MM.1S (cell line): ENCODE results near the gene ERCC2.

Source experiments
- DNase-seq: peaks from one replicate; pipeline ENCODE4 v3.0.0-alpha.2; 2015
- H2AFZ ChIP-seq: fragments of 300-600 bp; sonication (generic); 2 replicates; pipeline ENCODE4 v1.6.0; 2016; ENCODE audit warnings: antibody characterized with exemption, low read length
- H3F3A ChIP-seq: fragments of 300-600 bp; sonication (generic); 2 replicates; pipeline ENCODE4 v1.6.1; 2016; ENCODE audit warnings: mild to moderate bottlenecking, antibody characterized with exemption, low read length, moderate library complexity, mixed read lengths; ENCODE audit not compliant: insufficient read depth
- H3K27ac ChIP-seq: fragments of 300-600 bp; sonication (generic); 2 replicates; pipeline ENCODE4 v1.5.1; 2016; ENCODE audit warnings: mild to moderate bottlenecking, low read length
- H3K27me3 ChIP-seq: fragments of 300-600 bp; sonication (generic); replicated peaks from 2 replicates; pipeline ENCODE4 v1.6.0; 2016; ENCODE audit warnings: low read length; ENCODE audit not compliant: insufficient read depth
- H3K36me3 ChIP-seq: fragments of 300-600 bp; sonication (generic); replicated peaks from 2 replicates; pipeline ENCODE4 v1.6.1; 2016; ENCODE audit warnings: mild to moderate bottlenecking, low read length, mixed read lengths; ENCODE audit not compliant: insufficient read depth
- H3K4me1 ChIP-seq: fragments of 300-600 bp; sonication (generic); 2 replicates; pipeline ENCODE4 v1.6.1; 2016; ENCODE audit warnings: low read length, mixed read lengths
- H3K4me2 ChIP-seq: fragments of 300-600 bp; sonication (generic); 2 replicates; pipeline ENCODE4 v1.6.0; 2016; ENCODE audit warnings: low read depth, low read length
- H3K4me3 ChIP-seq: fragments of 300-600 bp; sonication (generic); 2 replicates; pipeline ENCODE4 v1.5.1; 2016; ENCODE audit warnings: low read length, mixed read lengths
- H3K79me2 ChIP-seq: fragments of 300-600 bp; sonication (generic); 2 replicates; pipeline ENCODE4 v1.6.1; 2016; ENCODE audit warnings: mixed run types, low read length, mixed read lengths
- H3K9ac ChIP-seq: fragments of 300-600 bp; sonication (generic); 2 replicates; pipeline ENCODE4 v1.6.1; 2016; ENCODE audit warnings: low read length, mixed read lengths
- H3K9me2 ChIP-seq: fragments of 300-600 bp; sonication (generic); replicated peaks from 2 replicates; pipeline ENCODE4 v1.6.1; 2016; ENCODE audit warnings: mild to moderate bottlenecking, low read length, mixed read lengths; ENCODE audit not compliant: insufficient read depth
- H3K9me3 ChIP-seq: fragments of 300-600 bp; sonication (generic); replicated peaks from 2 replicates; pipeline ENCODE4 v1.6.1; 2016; ENCODE audit warnings: mild to moderate bottlenecking, low read length, mixed read lengths; ENCODE audit not compliant: insufficient read depth
- H4K20me1 ChIP-seq: fragments of 300-600 bp; sonication (generic); 2 replicates; pipeline ENCODE4 v1.6.1; 2016; ENCODE audit warnings: mild to moderate bottlenecking, low read length, moderate library complexity, mixed read lengths; ENCODE audit not compliant: insufficient read depth
- EZH2 ChIP-seq: fragments of 300-600 bp; sonication (generic); optimal IDR thresholded peaks from 2 replicates; pipeline ENCODE3; 2017; ENCODE audit warnings: low read depth, mild to moderate bottlenecking, antibody characterized with exemption, low read length, mixed read lengths
- EZH2phosphoT487 ChIP-seq: fragments of 300-600 bp; sonication (generic); IDR thresholded peaks from 2 replicates; pipeline ENCODE4 v1.6.1; 2018; ENCODE audit warnings: antibody characterized with exemption, low read length
- TF ChIP-seq, protein P1 (sequence below): fragments of 300-600 bp; sonication (generic); IDR thresholded peaks from 2 replicates; pipeline ENCODE4 v1.5.1; 2016; ENCODE audit warnings: antibody characterized with exemption, low read length, mixed read lengths

Gene ERCC2

DNA sequence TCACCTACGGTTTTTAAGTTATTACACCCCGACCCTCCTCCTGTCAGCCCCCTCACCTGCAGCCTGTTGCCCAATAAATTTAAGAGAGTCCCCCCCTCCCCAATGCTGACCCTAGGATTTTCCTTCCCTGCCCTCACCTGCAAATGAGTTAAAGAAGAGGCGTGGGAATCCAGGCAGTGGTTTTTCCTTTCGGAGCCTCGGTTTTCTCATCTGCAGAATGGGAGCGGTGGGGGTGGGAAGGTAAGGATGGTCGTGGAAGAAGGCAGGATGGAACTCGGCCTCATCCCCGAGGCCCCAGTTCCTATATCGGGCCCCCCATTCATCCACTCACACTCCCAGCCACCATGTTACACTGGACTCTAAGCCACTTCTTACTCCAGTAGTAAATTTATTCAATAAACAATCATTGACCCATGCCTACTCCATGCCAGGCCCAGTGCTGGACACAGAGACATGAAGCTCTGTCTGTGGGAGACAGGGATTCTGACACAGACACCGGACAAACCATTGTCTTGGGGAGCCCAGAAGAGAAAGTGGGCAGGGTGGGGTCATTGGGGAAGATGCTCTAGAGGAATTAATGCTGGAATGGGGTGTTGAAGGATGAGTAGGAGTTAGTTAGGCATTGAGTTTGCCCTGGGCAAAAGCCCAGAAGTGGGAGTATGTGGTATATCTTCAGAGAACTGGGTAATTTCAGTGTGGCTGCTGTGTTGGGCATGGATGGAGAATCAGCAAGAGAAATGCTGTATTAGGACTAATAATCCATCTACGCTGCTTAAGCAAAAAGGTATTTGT lies 66.9 kb downstream of the ERCC2 start:
- DNase-seq: no peak
- H3K79me2 ChIP-seq: no peaks in the 10 kb centered on the region
- no peaks in the 10 kb centered on the region for H3K9me3 ChIP-seq
- H3K27ac ChIP-seq: no peak overlapping the region
- TF ChIP-seq, protein P1, sequence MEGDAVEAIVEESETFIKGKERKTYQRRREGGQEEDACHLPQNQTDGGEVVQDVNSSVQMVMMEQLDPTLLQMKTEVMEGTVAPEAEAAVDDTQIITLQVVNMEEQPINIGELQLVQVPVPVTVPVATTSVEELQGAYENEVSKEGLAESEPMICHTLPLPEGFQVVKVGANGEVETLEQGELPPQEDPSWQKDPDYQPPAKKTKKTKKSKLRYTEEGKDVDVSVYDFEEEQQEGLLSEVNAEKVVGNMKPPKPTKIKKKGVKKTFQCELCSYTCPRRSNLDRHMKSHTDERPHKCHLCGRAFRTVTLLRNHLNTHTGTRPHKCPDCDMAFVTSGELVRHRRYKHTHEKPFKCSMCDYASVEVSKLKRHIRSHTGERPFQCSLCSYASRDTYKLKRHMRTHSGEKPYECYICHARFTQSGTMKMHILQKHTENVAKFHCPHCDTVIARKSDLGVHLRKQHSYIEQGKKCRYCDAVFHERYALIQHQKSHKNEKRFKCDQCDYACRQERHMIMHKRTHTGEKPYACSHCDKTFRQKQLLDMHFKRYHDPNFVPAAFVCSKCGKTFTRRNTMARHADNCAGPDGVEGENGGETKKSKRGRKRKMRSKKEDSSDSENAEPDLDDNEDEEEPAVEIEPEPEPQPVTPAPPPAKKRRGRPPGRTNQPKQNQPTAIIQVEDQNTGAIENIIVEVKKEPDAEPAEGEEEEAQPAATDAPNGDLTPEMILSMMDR: no peak
- TF ChIP-seq EZH2 (no peak), EZH2phosphoT487 (no peak)
- no peaks in the 10 kb centered on the region for H4K20me1 ChIP-seq
- H2AFZ ChIP-seq: no peak overlapping the region
- H3K4me2 ChIP-seq: no peak overlapping the region
- no peaks in the 10 kb centered on the region for H3K9me2 ChIP-seq
- no peak overlapping the region for H3K9ac ChIP-seq
- H3K4me1 ChIP-seq: no peaks in the 10 kb centered on the region
- no peak overlapping the region for H3K4me3 ChIP-seq
- H3K36me3 ChIP-seq: no peaks in the 10 kb centered on the region
- 0 out of 2 replicates have a peak, but pooled peaks cover under 1% of the 10 kb centered on the region for H3F3A ChIP-seq
- H3K27me3 ChIP-seq: peaks cover 9% of the 10 kb centered on the region; the same call in 1 of the 2 replicates

DNA sequence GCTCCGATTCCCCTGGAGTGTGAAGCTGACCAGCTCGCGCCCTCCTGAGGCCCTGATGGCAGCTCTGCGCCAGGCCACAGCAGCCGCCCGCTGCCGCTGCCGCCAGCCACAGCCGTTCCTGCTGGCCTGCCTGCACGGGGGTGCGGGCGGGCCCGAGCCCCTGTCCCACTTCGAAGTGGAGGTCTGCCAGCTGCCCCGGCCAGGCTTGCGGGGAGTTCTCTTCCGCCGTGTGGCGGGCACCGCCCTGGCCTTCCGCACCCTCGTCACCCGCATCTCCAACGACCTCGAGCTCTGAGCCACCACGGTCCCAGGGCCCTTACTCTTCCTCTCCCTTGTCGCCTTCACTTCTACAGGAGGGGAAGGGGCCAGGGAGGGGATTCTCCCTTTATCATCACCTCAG lies 68.0 kb downstream of the ERCC2 start:
- Histone ChIP-seq H3K9ac (no peak overlapping the region), H3K4me3 (no peak overlapping the region), H3K79me2 (no peaks in the 10 kb centered on the region), H3K9me3 (no peaks in the 10 kb centered on the region), H3K27me3 (peaks cover 9% of the 10 kb centered on the region; the same call in 1 of the 2 replicates), H3K4me1 (no peaks in the 10 kb centered on the region), H3F3A (no peaks in the 10 kb centered on the region), H3K4me2 (no peak overlapping the region), H3K27ac (no peak overlapping the region), H4K20me1 (no peaks in the 10 kb centered on the region), H3K9me2 (no peaks in the 10 kb centered on the region), H2AFZ (no peak overlapping the region), H3K36me3 (no peaks in the 10 kb centered on the region)
- TF ChIP-seq EZH2: no peak
- TF ChIP-seq EZH2phosphoT487: no peak
- TF ChIP-seq, protein P1: no peak
- no peak for DNase-seq
